HG02571 (cell line): ENCODE data around the gene DNAH1.

Experiments
- ATAC-seq: cut with Tn5 transposase; IDR thresholded peaks from one replicate; pipeline ENCODE4 v1.9.1; 2021; ENCODE audit warnings: mild to moderate bottlenecking, moderate library complexity; ENCODE audit not compliant: unreplicated experiment

Gene DNAH1

GRCh38 chr3:52356126-52356525 lies 40.0 kb downstream of the DNAH1 start:
- no peak for ATAC-seq

- no peak for ATAC-seq
Observed at GRCh38 chr3:52357151-52358080, 41.3 kb downstream of the DNAH1 start.

GRCh38 chr3:52358362-52358940 lies 42.3 kb downstream of the DNAH1 start:
- no peak for ATAC-seq

- ATAC-seq: no peak
Observed at GRCh38 chr3:52359116-52359855, 43.2 kb downstream of the DNAH1 start.

GRCh38 chr3:52361011-52361410 lies 44.9 kb downstream of the DNAH1 start:
- no peak for ATAC-seq

- ATAC-seq: no peak
Observed at GRCh38 chr3:52361454-52361853, 45.3 kb downstream of the DNAH1 start.

GRCh38 chr3:52361898-52362297 lies 45.8 kb downstream of the DNAH1 start:
- no peak for ATAC-seq

- ATAC-seq: no peak
Observed at GRCh38 chr3:52364322-52365035, 48.4 kb downstream of the DNAH1 start.

- no peak for ATAC-seq
Observed at GRCh38 chr3:52366527-52366926, 50.4 kb downstream of the DNAH1 start.

GRCh38 chr3:52367891-52368880 lies 52.1 kb downstream of the DNAH1 start:
- ATAC-seq: no peak

GRCh38 chr3:52370531-52370930 lies 54.4 kb downstream of the DNAH1 start:
- ATAC-seq: no peak

- ATAC-seq: no peak
Observed at GRCh38 chr3:52372822-52373504, 56.8 kb downstream of the DNAH1 start.

GRCh38 chr3:52373676-52374075 lies 57.6 kb downstream of the DNAH1 start:
- ATAC-seq: no peak

GRCh38 chr3:52374173-52374572 lies 58.1 kb downstream of the DNAH1 start:
- no peak for ATAC-seq

- ATAC-seq: no peak
Observed at GRCh38 chr3:52379610-52380009, 63.5 kb downstream of the DNAH1 start.

GRCh38 chr3:52380023-52380422 lies 63.9 kb downstream of the DNAH1 start:
- no peak for ATAC-seq

GRCh38 chr3:52381623-52382022 lies 65.5 kb downstream of the DNAH1 start:
- no peak for ATAC-seq

- ATAC-seq: no peak
Observed at GRCh38 chr3:52383446-52383845, 67.3 kb downstream of the DNAH1 start.
